Stimulated activated memory B cell treated with anti-CD40 and anti-IgM and Interleukin-4, amounts not matched to agents 10 μg/mL and 1 μg/mL and 100 μg/mL, for 72 hours (primary cell): Measurements from ENCODE around the gene CREB3L1.
A peak's percentile ranks its signal among the peaks of the same experiment; 100 is the strongest.
"Not testable (repeated sequence)": the region's sequence is repeated elsewhere in the genome, so short reads cannot be mapped to it uniquely, and the experiment has no call there.

Source experiments
- ATAC-seq: fragments of 150-1000 bp; cut with Tn5 transposase; 2 replicates; pipeline ENCODE4 v1.10.0; 2021
- H3K27ac Mint-ChIP-seq: one replicate; pipeline ENCODE4 v1.8.0; 2022; ENCODE audit warnings: mild to moderate bottlenecking, mixed read lengths
- H3K27me3 Mint-ChIP-seq: one replicate; pipeline ENCODE4 v1.8.0; 2022; ENCODE audit warnings: mixed read lengths
- H3K36me3 Mint-ChIP-seq: one replicate; pipeline ENCODE4 v1.8.0; 2022; ENCODE audit warnings: mixed read lengths
- H3K4me1 Mint-ChIP-seq: one replicate; pipeline ENCODE4 v1.8.0; 2022; ENCODE audit warnings: mixed read lengths
- H3K4me3 Mint-ChIP-seq: one replicate; pipeline ENCODE4 v1.8.0; 2022; ENCODE audit warnings: mild to moderate bottlenecking, moderate library complexity, mixed read lengths
- H3K9me3 Mint-ChIP-seq: one replicate; pipeline ENCODE4 v1.8.0; 2022; ENCODE audit warnings: mixed read lengths

Gene CREB3L1

GRCh38 chr11:46294365-46295309 lies 17.2 kb downstream of the CREB3L1 start:
- Mint-ChIP-seq H3K27me3 (peaks cover 95% of the 10 kb centered on the region), H3K9me3 (no peaks in the 10 kb centered on the region), H3K36me3 (no peaks in the 10 kb centered on the region), H3K27ac (no peak overlapping the region), H3K4me3 (peak overlapping the region; percentile 55), H3K4me1 (peaks cover 8% of the 10 kb centered on the region)
- no peak for ATAC-seq

GRCh38 chr11:46295312-46296058 lies 18.0 kb downstream of the CREB3L1 start:
- peaks cover 95% of the 10 kb centered on the region for H3K27me3 Mint-ChIP-seq
- H3K27ac Mint-ChIP-seq, result no peak overlapping the region
- peak; percentile 60 for ATAC-seq

GRCh38 chr11:46296059-46296527 lies 18.6 kb downstream of the CREB3L1 start:
- ATAC-seq, result no peak

More at GRCh38 chr11:46295312-46296058, 18.0 kb downstream of the CREB3L1 start:
- H3K9me3 Mint-ChIP-seq, result no peaks in the 10 kb centered on the region
- peaks cover 8% of the 10 kb centered on the region for H3K4me1 Mint-ChIP-seq
- H3K4me3 Mint-ChIP-seq, result peak overlapping the region; percentile 58
- no peaks in the 10 kb centered on the region for H3K36me3 Mint-ChIP-seq

GRCh38 chr11:46296528-46297448 lies 19.3 kb downstream of the CREB3L1 start:
- H3K4me1 Mint-ChIP-seq, result peaks cover 8% of the 10 kb centered on the region
- no peak overlapping the region for H3K4me3 Mint-ChIP-seq
- no peak overlapping the region for H3K27ac Mint-ChIP-seq
- H3K27me3 Mint-ChIP-seq, result peaks cover 82% of the 10 kb centered on the region
- H3K36me3 Mint-ChIP-seq, result no peaks in the 10 kb centered on the region
- H3K9me3 Mint-ChIP-seq, result no peaks in the 10 kb centered on the region
- no peak for ATAC-seq

More at GRCh38 chr11:46296059-46296527, 18.6 kb downstream of the CREB3L1 start:
- H3K9me3 Mint-ChIP-seq, result no peaks in the 10 kb centered on the region
- no peak overlapping the region for H3K27ac Mint-ChIP-seq
- H3K4me1 Mint-ChIP-seq, result peaks cover 8% of the 10 kb centered on the region
- peaks cover 88% of the 10 kb centered on the region for H3K27me3 Mint-ChIP-seq
- H3K36me3 Mint-ChIP-seq, result no peaks in the 10 kb centered on the region
- peak overlapping the region; percentile 58 for H3K4me3 Mint-ChIP-seq

GRCh38 chr11:46298699-46299433 lies 21.4 kb downstream of the CREB3L1 start:
- Mint-ChIP-seq H3K4me3 (no peak overlapping the region), H3K27me3 (peaks cover 70% of the 10 kb centered on the region), H3K36me3 (no peaks in the 10 kb centered on the region), H3K27ac (no peak overlapping the region), H3K4me1 (peaks cover 19% of the 10 kb centered on the region), H3K9me3 (no peaks in the 10 kb centered on the region)
- ATAC-seq, result no peak

- no peak for ATAC-seq
- Mint-ChIP-seq H3K27me3 (peaks cover 64% of the 10 kb centered on the region), H3K9me3 (no peaks in the 10 kb centered on the region), H3K36me3 (no peaks in the 10 kb centered on the region), H3K27ac (no peak overlapping the region), H3K4me1 (peaks cover 19% of the 10 kb centered on the region), H3K4me3 (no peak overlapping the region)
Measured at GRCh38 chr11:46299451-46299961, 22.0 kb downstream of the CREB3L1 start.

GRCh38 chr11:46300270-46300669 lies 22.8 kb downstream of the CREB3L1 start:
- Mint-ChIP-seq H3K27ac (no peak overlapping the region), H3K4me3 (no peak overlapping the region), H3K36me3 (no peaks in the 10 kb centered on the region), H3K9me3 (no peaks in the 10 kb centered on the region), H3K4me1 (peaks cover 19% of the 10 kb centered on the region), H3K27me3 (peaks cover 62% of the 10 kb centered on the region)
- no peak for ATAC-seq

GRCh38 chr11:46302866-46303265 lies 25.4 kb downstream of the CREB3L1 start:
- ATAC-seq, result peak; percentile 93

GRCh38 chr11:46304036-46304435 lies 26.6 kb downstream of the CREB3L1 start:
- H3K9me3 Mint-ChIP-seq, H3K27ac Mint-ChIP-seq, H3K4me3 Mint-ChIP-seq, ATAC-seq, H3K36me3 Mint-ChIP-seq: not testable (repeated sequence)
- Mint-ChIP-seq H3K27me3 (peaks cover 61% of the 10 kb centered on the region), H3K4me1 (peaks cover 11% of the 10 kb centered on the region)

More at GRCh38 chr11:46302866-46303265, 25.4 kb downstream of the CREB3L1 start:
- Mint-ChIP-seq H3K27me3 (peaks cover 62% of the 10 kb centered on the region), H3K9me3 (no peaks in the 10 kb centered on the region), H3K36me3 (no peaks in the 10 kb centered on the region), H3K27ac (no peak overlapping the region), H3K4me3 (no peak overlapping the region), H3K4me1 (peaks cover 11% of the 10 kb centered on the region)

GRCh38 chr11:46304605-46305179 lies 27.2 kb downstream of the CREB3L1 start:
- peaks cover 18% of the 10 kb centered on the region for H3K4me1 Mint-ChIP-seq
- no peak for ATAC-seq

GRCh38 chr11:46305295-46305694 lies 27.8 kb downstream of the CREB3L1 start:
- H3K27ac Mint-ChIP-seq, result no peak overlapping the region
- H3K4me1 Mint-ChIP-seq, result peaks cover 24% of the 10 kb centered on the region
- H3K36me3 Mint-ChIP-seq, result no peaks in the 10 kb centered on the region

More at GRCh38 chr11:46304605-46305179, 27.2 kb downstream of the CREB3L1 start:
- H3K36me3 Mint-ChIP-seq, result no peaks in the 10 kb centered on the region
- H3K27me3 Mint-ChIP-seq, result peaks cover 61% of the 10 kb centered on the region
- no peak overlapping the region for H3K4me3 Mint-ChIP-seq
- H3K27ac Mint-ChIP-seq, result no peak overlapping the region
- no peaks in the 10 kb centered on the region for H3K9me3 Mint-ChIP-seq

GRCh38 chr11:46306296-46306853 lies 28.9 kb downstream of the CREB3L1 start:
- Mint-ChIP-seq H3K27ac (no peak overlapping the region), H3K4me3 (no peak overlapping the region), H3K36me3 (no peaks in the 10 kb centered on the region), H3K4me1 (peaks cover 25% of the 10 kb centered on the region), H3K27me3 (peaks cover 70% of the 10 kb centered on the region), H3K9me3 (no peaks in the 10 kb centered on the region)
- ATAC-seq, result no peak

More at GRCh38 chr11:46305295-46305694, 27.8 kb downstream of the CREB3L1 start:
- H3K4me3 Mint-ChIP-seq, result no peak overlapping the region
- H3K27me3 Mint-ChIP-seq, result peaks cover 61% of the 10 kb centered on the region
- ATAC-seq, result no peak
- no peaks in the 10 kb centered on the region for H3K9me3 Mint-ChIP-seq

- no peak for ATAC-seq
- Mint-ChIP-seq H3K27me3 (peaks cover 76% of the 10 kb centered on the region), H3K36me3 (no peaks in the 10 kb centered on the region), H3K9me3 (no peaks in the 10 kb centered on the region), H3K4me1 (peaks cover 22% of the 10 kb centered on the region), H3K27ac (no peak overlapping the region), H3K4me3 (no peak overlapping the region)
Measured at GRCh38 chr11:46307369-46307768, 29.9 kb downstream of the CREB3L1 start.
